GM12874 (cell line): Measurements from ENCODE around the gene DHX8.

Experiments used
- CTCF ChIP-seq: IDR thresholded peaks from 2 replicates; pipeline ENCODE4 v1.5.1; 2011; ENCODE audit warnings: low read depth, mild to moderate bottlenecking, control low read depth, low read length, moderate library complexity; ENCODE audit not compliant: insufficient read depth

The DHX8 gene

GRCh38 chr17:43558805-43559160, 75.0 kb downstream of the DHX8 start:
- TF ChIP-seq CTCF: no peak

GRCh38 chr17:43559161-43559816, 75.5 kb downstream of the DHX8 start:
- TF ChIP-seq CTCF: no peak

GRCh38 chr17:43560461-43561427, 77.0 kb downstream of the DHX8 start:
- no peak for TF ChIP-seq CTCF

- TF ChIP-seq CTCF: no peak
Observed at GRCh38 chr17:43562679-43563599, 79.2 kb downstream of the DHX8 start.

- TF ChIP-seq CTCF: no peak
Observed at GRCh38 chr17:43563600-43564594, 80.1 kb downstream of the DHX8 start.

GRCh38 chr17:43568506-43569082, 84.8 kb downstream of the DHX8 start:
- TF ChIP-seq CTCF: no peak
